Loucy (cell line): ENCODE measurements around the gene TMPRSS15.

Source experiments
- H2AFZ ChIP-seq: fragments of 200-600 bp; sonication (generic); 2 replicates; pipeline ENCODE4 v1.6.0; 2016; ENCODE audit warnings: antibody characterized with exemption, mild to moderate bottlenecking, low read length, moderate library complexity
- H3F3A ChIP-seq: fragments of 200-600 bp; 2 replicates; pipeline ENCODE4 v1.6.0; 2016; ENCODE audit warnings: antibody characterized with exemption, low read depth, mild to moderate bottlenecking
- H3K27me3 ChIP-seq: fragments of 200-600 bp; sonication (generic); 2 replicates; pipeline ENCODE4 v1.6.1; 2014; ENCODE audit warnings: low read length, mild to moderate bottlenecking; ENCODE audit not compliant: insufficient read depth, poor library complexity, severe bottlenecking
- H3K36me3 ChIP-seq: fragments of 200-600 bp; sonication (generic); 2 replicates; pipeline ENCODE4 v1.6.1; 2016; ENCODE audit warnings: low read length; ENCODE audit not compliant: insufficient read depth
- H3K4me1 ChIP-seq: fragments of 200-600 bp; sonication (generic); 2 replicates; pipeline ENCODE4 v1.5.1; 2014; ENCODE audit warnings: low read length, mild to moderate bottlenecking; ENCODE audit not compliant: insufficient read depth, poor library complexity, severe bottlenecking
- H3K4me2 ChIP-seq: fragments of 200-600 bp; sonication (generic); 2 replicates; pipeline ENCODE4 v1.6.0; 2014; ENCODE audit warnings: antibody characterized with exemption, low read length, low read depth, mild to moderate bottlenecking; ENCODE audit not compliant: poor library complexity, severe bottlenecking
- H3K4me3 ChIP-seq: fragments of 200-600 bp; sonication (generic); 2 replicates; pipeline ENCODE4 v1.5.1; 2014; ENCODE audit warnings: low read length, mild to moderate bottlenecking, mixed read lengths; ENCODE audit not compliant: poor library complexity, severe bottlenecking
- H3K79me2 ChIP-seq: fragments of 200-600 bp; sonication (generic); 2 replicates; pipeline ENCODE4 v1.6.1; 2014; ENCODE audit warnings: low read length; ENCODE audit not compliant: insufficient read depth
- H3K9ac ChIP-seq: fragments of 200-600 bp; sonication (generic); 2 replicates; pipeline ENCODE4 v1.6.0; 2014; ENCODE audit warnings: mild to moderate bottlenecking, low read depth, low read length, moderate library complexity; ENCODE audit not compliant: poor library complexity, severe bottlenecking
- H3K9me2 ChIP-seq: fragments of 200-600 bp; sonication (generic); replicated peaks from 2 replicates; pipeline ENCODE4 v1.6.1; 2016; ENCODE audit warnings: low read depth, low read length, mixed read lengths
- H3K9me3 ChIP-seq: fragments of 200-600 bp; sonication (generic); 2 replicates; pipeline ENCODE4 v1.6.1; 2014; ENCODE audit warnings: mild to moderate bottlenecking, antibody characterized with exemption, low read length, low read depth; ENCODE audit not compliant: insufficient read depth
- H4K20me1 ChIP-seq: fragments of 200-600 bp; sonication (generic); 2 replicates; pipeline ENCODE4 v1.6.0; 2014; ENCODE audit warnings: antibody characterized with exemption, low read length, mild to moderate bottlenecking; ENCODE audit not compliant: insufficient read depth, poor library complexity, severe bottlenecking
- EZH2phosphoT487 ChIP-seq: fragments of 200-600 bp; IDR thresholded peaks from 2 replicates; pipeline ENCODE4 v1.6.1; 2018; ENCODE audit warnings: antibody characterized with exemption, mild to moderate bottlenecking, moderate library complexity, borderline replicate concordance
- TF ChIP-seq, protein P1 (sequence below): fragments of 200-600 bp; sonication (generic); conservative IDR thresholded peaks from 2 replicates; pipeline ENCODE4 v1.5.1; 2014; ENCODE audit warnings: mild to moderate bottlenecking, antibody characterized with exemption, low read length

TMPRSS15 gene

DNA sequence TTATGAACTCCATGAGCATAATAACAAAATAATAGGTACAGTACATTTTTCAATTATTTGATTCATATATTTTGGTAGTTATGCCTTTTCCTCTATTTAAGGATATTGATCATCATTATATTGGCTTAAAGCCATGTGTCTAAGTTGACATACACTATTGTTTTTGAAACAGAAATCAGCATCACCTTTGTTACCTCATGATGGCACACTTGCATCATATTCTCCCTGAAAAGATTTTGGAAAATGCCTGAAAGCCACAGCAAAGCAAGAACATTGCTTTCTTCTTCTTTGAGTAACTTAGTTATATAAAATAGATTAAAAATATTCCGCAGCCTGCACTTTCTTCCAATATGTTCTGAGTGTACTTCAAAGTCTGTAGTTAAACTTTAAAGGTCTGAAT is 33.3 kb downstream of the TMPRSS15 start:
- Histone ChIP-seq H3F3A (no peaks in the 10 kb centered on the region), H3K36me3 (no peaks in the 10 kb centered on the region), H2AFZ (no peak overlapping the region), H4K20me1 (no peaks in the 10 kb centered on the region), H3K9me3 (no peaks in the 10 kb centered on the region), H3K79me2 (no peaks in the 10 kb centered on the region), H3K4me2 (no peak overlapping the region), H3K4me1 (no peaks in the 10 kb centered on the region), H3K4me3 (no peak overlapping the region), H3K27me3 (no peaks in the 10 kb centered on the region), H3K9ac (no peak overlapping the region), H3K9me2 (no peaks in the 10 kb centered on the region)
- TF ChIP-seq EZH2phosphoT487: no peak
- TF ChIP-seq, protein P1, sequence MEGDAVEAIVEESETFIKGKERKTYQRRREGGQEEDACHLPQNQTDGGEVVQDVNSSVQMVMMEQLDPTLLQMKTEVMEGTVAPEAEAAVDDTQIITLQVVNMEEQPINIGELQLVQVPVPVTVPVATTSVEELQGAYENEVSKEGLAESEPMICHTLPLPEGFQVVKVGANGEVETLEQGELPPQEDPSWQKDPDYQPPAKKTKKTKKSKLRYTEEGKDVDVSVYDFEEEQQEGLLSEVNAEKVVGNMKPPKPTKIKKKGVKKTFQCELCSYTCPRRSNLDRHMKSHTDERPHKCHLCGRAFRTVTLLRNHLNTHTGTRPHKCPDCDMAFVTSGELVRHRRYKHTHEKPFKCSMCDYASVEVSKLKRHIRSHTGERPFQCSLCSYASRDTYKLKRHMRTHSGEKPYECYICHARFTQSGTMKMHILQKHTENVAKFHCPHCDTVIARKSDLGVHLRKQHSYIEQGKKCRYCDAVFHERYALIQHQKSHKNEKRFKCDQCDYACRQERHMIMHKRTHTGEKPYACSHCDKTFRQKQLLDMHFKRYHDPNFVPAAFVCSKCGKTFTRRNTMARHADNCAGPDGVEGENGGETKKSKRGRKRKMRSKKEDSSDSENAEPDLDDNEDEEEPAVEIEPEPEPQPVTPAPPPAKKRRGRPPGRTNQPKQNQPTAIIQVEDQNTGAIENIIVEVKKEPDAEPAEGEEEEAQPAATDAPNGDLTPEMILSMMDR: no peak

DNA sequence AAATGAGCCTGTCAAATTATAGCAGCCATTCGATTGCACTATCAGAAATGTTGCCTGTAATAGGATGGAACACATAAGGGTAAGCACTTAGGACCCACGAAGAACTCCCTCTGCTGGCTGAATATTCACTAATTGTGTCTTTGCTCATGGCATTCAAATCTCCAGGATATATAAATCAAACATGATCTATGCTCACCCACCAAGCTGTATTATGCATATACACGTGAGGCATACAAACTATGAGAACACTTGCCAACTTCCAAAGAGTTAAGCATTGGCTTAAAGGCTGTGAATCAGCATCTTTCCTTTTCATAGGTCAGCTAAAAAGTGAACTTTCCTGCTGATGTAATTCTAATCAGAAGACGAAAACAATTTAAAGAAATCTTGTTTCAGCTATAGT is 34.5 kb downstream of the TMPRSS15 start:
- Histone ChIP-seq H4K20me1 (no peaks in the 10 kb centered on the region), H3K4me2 (no peak overlapping the region), H2AFZ (no peak overlapping the region), H3K4me3 (no peak overlapping the region), H3K36me3 (no peaks in the 10 kb centered on the region), H3K9ac (no peak overlapping the region), H3K9me2 (no peaks in the 10 kb centered on the region), H3K79me2 (no peaks in the 10 kb centered on the region), H3K4me1 (no peaks in the 10 kb centered on the region), H3F3A (no peaks in the 10 kb centered on the region), H3K9me3 (no peaks in the 10 kb centered on the region), H3K27me3 (no peaks in the 10 kb centered on the region)
- no peak for TF ChIP-seq EZH2phosphoT487
- TF ChIP-seq, protein P1: peak; percentile 59

DNA sequence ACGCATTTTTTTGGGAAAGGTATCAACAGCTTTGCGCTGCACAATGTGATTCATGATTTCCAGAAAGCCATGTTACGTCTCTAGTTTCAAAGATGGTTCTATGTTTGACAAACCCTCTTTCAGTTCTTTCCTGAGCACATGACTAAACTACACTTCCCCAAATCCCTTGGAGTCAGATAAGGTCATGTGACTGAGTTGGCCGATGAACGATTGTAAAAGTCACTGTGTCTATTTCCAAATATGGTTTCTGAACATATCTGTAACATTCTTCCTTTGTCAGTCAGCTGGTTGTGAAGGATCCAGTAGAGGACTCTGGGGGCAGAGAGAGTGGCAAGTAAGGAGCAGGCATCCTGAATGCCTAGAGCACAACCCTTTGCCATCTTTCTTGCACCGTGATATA is 35.4 kb downstream of the TMPRSS15 start:
- H3K9me3 ChIP-seq: no peaks in the 10 kb centered on the region
- H3K36me3 ChIP-seq: no peaks in the 10 kb centered on the region
- no peak for TF ChIP-seq EZH2phosphoT487
- TF ChIP-seq, protein P1: no peak
- H3K4me3 ChIP-seq: no peak overlapping the region
- no peaks in the 10 kb centered on the region for H3K9me2 ChIP-seq
- no peaks in the 10 kb centered on the region for H3K27me3 ChIP-seq
- no peak overlapping the region for H3K9ac ChIP-seq
- H3K4me2 ChIP-seq: no peak overlapping the region
- no peak overlapping the region for H2AFZ ChIP-seq
- H3K79me2 ChIP-seq: no peaks in the 10 kb centered on the region
- H3F3A ChIP-seq: no peaks in the 10 kb centered on the region
- no peaks in the 10 kb centered on the region for H4K20me1 ChIP-seq
- no peaks in the 10 kb centered on the region for H3K4me1 ChIP-seq
